ENCODE measurements around the gene CACNA1G. TPM values are rescaled to one million over a fixed set of nuclear protein-coding genes. Genes with fewer than 3 reads are reported as not detected.

Gene CACNA1G
- total and polyA plus RNA-seq, 9 of the 15 experiments (the other 6 are each of a cell fraction or from before 2014, with no cell fraction given), result 0.01 TPM; not detected in 8

DNA sequence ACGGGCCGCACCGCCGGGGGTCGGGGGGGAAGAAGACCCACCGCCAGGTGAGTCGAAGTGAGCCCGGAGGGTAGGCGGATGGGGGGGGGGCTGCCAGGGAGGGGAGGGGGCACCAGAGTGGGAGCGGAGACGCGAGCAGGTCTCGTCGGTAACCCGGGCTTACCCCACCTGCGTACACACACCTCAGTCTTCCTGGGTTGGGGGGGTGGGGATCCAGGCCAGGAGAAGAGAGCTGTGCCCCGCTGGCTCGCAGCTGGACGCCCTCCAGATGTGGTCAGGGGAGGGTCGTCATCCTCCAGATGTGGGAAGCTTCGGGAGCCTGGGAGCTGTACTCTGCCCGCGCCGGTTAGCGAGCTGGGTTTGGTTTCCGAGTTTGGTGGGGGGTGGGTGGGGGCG lies 1.2 kb downstream of the CACNA1G start:
- no TSS peak for BruUV-seq (replicated peaks)
- no peak for FAIRE-seq
- no peak for TF ChIP-seq FIP1L1 (IDR thresholded peaks at IDR 0.05; ENCODE audit: low read depth, low read length, poor library complexity, severe bottlenecking)
- no peak for TF ChIP-seq RFX1 (IDR thresholded peaks at IDR 0.05)
- no peak for TF ChIP-seq CEBPB (tag; IDR thresholded peaks at IDR 0.05)
- TF ChIP-seq, protein P1, sequence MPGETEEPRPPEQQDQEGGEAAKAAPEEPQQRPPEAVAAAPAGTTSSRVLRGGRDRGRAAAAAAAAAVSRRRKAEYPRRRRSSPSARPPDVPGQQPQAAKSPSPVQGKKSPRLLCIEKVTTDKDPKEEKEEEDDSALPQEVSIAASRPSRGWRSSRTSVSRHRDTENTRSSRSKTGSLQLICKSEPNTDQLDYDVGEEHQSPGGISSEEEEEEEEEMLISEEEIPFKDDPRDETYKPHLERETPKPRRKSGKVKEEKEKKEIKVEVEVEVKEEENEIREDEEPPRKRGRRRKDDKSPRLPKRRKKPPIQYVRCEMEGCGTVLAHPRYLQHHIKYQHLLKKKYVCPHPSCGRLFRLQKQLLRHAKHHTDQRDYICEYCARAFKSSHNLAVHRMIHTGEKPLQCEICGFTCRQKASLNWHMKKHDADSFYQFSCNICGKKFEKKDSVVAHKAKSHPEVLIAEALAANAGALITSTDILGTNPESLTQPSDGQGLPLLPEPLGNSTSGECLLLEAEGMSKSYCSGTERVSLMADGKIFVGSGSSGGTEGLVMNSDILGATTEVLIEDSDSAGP (CRISPR knock-in tag; IDR thresholded peaks at IDR 0.05), result no peak
- TF ChIP-seq, protein P2, sequence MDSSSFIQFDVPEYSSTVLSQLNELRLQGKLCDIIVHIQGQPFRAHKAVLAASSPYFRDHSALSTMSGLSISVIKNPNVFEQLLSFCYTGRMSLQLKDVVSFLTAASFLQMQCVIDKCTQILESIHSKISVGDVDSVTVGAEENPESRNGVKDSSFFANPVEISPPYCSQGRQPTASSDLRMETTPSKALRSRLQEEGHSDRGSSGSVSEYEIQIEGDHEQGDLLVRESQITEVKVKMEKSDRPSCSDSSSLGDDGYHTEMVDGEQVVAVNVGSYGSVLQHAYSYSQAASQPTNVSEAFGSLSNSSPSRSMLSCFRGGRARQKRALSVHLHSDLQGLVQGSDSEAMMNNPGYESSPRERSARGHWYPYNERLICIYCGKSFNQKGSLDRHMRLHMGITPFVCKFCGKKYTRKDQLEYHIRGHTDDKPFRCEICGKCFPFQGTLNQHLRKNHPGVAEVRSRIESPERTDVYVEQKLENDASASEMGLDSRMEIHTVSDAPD (CRISPR knock-in tag; IDR thresholded peaks at IDR 0.05), result no peak
- TF ChIP-seq, protein P3, sequence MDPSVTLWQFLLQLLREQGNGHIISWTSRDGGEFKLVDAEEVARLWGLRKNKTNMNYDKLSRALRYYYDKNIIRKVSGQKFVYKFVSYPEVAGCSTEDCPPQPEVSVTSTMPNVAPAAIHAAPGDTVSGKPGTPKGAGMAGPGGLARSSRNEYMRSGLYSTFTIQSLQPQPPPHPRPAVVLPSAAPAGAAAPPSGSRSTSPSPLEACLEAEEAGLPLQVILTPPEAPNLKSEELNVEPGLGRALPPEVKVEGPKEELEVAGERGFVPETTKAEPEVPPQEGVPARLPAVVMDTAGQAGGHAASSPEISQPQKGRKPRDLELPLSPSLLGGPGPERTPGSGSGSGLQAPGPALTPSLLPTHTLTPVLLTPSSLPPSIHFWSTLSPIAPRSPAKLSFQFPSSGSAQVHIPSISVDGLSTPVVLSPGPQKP (CRISPR knock-in tag; IDR thresholded peaks at IDR 0.05), result no peak
- TF ChIP-seq ADNP (tag; IDR thresholded peaks at IDR 0.05), result no peak
- H3K79me2 ChIP-seq (ENCODE audit: control insufficient read depth, insufficient read depth, low read length), result no peaks in the 10 kb centered on the region
- no peaks in the 10 kb centered on the region for H3K9me1 ChIP-seq (ENCODE audit: control insufficient read depth, insufficient read depth, low read length)
- POLR2A ChIA-PET, result interaction anchor here (1.0 kb wide), 1 partner anchor 10 kb away, joined by 5 read pairs; no protein-coding TSS in a partner anchor
- no peaks in the 10 kb centered on the region for H3K9me3 ChIP-seq (replicated peaks; ENCODE audit: control insufficient read depth, insufficient read depth, low read depth, low read length)
- H3K36me3 ChIP-seq (ENCODE audit: control insufficient read depth, insufficient read depth, low read length), result no peaks in the 10 kb centered on the region
- H2AFZ ChIP-seq (ENCODE audit: low read depth, low read length), result no peak overlapping the region
- H3K4me1 ChIP-seq (replicated peaks in 1 of 2; ENCODE audit: control insufficient read depth in 2 of 2, insufficient read depth in 2 of 2, low read length in 2 of 2), result peaks cover 9 to 38% of the 10 kb centered on the region in 2 experiments
- intact Hi-C loops (cut with micrococcal nuclease), result no loop called here
- no peak overlapping the region for H3K4me2 ChIP-seq (ENCODE audit: insufficient read depth, low read length)
- no peak for ATAC-seq
- no peak overlapping the region for H3K4me3 ChIP-seq
- DNase-seq (ENCODE audit: extremely low read depth in 1 of 4, low spot score in 3 of 4), result no peak
- H4K20me1 ChIP-seq (replicated peaks; ENCODE audit: control insufficient read depth, insufficient read depth, low read length), result peaks cover 20% of the 10 kb centered on the region; the same call in 1 of the 2 replicates
- in situ Hi-C loops (cut with MboI), result no loop called here
- no peak overlapping the region for H3K27ac ChIP-seq (ENCODE audit: extremely low read depth, low read depth, low read length)
- peaks cover 25 to 55% of the 10 kb centered on the region in 2 experiments for H3K27me3 ChIP-seq (ENCODE audit: control insufficient read depth in 2 of 2, insufficient read depth in 2 of 2, low read length in 2 of 2)
- CTCF ChIA-PET (ENCODE audit: low intra/inter-chr PET ratio), result no interaction called here
- H3K9ac ChIP-seq (ENCODE audit: insufficient read depth in 1 of 2, low read depth in 2 of 2, low read length in 2 of 2), result no peak overlapping the region
- no CpG with 5 or more reads among the region's 27 CpGs for WGBS (ENCODE audit: insufficient coverage, low coverage, missing lambda C conversion rate)
